Measurements from ENCODE around the gene TRAF3IP3.

GRCh38 chr1:209727286-209727685 is 28.6 kb upstream of the TRAF3IP3 start:
- no peak for TF ChIP-seq CBFB (CRISPR knock-in tag; IDR thresholded peaks at IDR 0.05)
- TF ChIP-seq SP2 (CRISPR knock-in tag; IDR thresholded peaks at IDR 0.05), result no peak

All from HepG2 (cell line).